Suppressor macrophage (primary cell): ENCODE data around the gene MYLK2.

Experiments
- DNase-seq, 4 experiments: peaks; one replicate each; pipeline ENCODE4 v3.0.0-alpha.2; 2020 to 2022

The MYLK2 gene

GRCh38 chr20:31858760-31859083 lies 39.6 kb downstream of the MYLK2 start:
- no peak for DNase-seq

DNA sequence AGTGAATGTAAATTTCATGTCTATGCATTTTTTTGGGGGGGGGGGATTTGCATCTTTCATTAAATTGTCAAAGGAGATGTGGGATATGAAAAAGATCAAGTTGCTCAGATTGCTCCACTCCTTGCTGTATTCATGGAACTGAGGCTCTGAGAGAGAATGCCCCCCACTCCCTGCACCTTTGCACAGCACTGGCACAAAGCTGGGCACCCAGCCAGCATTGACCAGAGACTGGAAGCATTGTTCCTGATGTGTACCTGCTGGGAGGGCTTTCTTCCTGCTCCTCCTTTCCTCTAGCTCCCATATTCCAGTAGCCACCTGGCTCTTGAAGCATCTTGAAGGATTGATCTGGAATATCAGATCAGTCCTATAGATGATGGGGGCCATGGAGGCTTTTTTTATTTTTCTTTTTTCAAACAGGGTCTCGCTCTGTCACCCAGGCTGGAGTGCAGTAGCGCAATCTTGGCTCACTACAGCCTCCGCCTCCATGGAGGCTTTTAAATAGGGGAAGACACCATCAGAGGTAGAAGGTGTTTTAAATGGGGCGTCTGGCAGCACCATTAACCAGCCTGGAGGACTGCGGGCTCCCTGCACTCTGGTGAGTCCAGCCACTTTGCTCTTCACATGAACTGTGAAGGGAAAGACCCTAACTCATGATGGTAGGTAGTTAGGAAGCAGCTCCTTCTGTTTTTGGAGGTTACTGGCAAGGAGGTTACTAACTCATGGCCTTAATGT lies 40.3 kb downstream of the MYLK2 start:
- no peak for DNase-seq

DNA sequence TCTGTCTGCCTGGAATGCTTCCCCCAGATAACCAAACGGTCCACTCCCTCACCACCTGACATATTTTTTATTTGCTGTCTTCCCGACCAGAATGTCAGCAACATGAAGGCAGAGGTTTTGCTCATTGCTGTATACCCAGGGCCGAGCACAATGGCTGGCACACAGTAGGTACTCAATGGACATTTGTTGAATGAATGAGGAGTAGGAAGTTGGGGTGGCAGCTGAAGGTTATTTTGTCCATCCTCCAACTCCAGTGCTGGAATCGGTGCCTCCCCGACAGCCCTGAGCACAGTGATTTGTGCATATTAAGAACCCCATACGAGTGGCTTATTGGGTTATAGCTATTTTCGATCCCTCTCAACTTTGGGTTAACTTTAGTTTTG lies 40.8 kb downstream of the MYLK2 start:
- DNase-seq = no peak

DNA sequence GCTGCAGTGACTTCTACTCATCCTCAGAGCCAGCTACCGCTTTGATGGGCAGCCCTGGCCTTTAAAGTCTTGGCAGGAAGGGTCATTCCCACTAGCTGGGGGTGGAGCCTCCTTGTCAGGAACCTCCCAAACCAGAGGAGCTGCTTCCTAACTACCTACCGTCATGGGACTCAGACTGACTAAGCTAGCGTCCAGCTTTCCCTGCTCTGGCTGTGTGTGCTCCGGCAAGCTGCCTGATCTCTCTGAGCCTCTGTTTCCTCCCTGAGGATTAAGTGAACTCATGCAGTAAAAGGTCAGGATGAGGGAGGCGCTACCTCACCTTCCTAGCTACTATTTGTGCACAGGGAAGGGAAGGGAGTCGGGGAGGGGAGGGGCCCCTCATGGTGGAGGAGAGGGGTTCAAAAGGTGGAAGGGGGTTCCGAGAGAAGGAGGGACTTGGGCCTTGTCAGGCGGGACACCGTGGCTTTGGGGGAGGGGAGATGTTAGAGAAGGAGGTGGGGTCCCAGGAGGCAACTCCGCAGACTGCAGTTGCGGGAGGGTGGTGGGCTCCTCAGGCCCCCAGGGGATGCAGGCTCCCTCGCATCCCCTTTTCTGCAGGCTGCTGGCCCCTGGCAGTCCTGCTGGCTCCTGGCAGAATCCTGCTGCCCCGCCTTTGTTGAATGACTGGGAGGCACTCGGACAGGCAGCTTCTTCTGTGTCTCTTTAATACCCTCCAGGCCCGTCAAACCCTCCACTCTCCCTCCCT lies 41.4 kb downstream of the MYLK2 start:
- peak in 1 of 4 experiments; percentile 18 for DNase-seq

- no peak for DNase-seq
These were observed 41.9 kb downstream of the MYLK2 start for GRCh38 chr20:31861135-31861384.

- DNase-seq = peak; percentile 55 to 85 (median 72)
These were observed 42.4 kb downstream of the MYLK2 start for GRCh38 chr20:31861385-31862156.

DNA sequence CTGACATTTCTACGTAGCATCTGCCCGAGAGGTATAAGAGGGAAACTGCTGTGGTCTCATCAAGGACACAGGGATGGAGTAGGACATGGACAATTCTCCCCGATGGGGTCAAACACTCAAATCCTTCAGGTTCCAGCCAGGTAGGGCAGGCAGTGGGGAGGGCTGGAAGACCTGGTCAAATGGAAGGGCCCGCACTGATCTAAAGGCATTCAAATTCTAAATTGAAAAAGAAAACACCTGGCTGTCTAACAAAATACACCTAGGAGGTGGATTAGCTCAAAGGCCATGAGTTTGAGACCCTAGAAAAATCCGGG lies 43.0 kb downstream of the MYLK2 start:
- no peak for DNase-seq

DNA sequence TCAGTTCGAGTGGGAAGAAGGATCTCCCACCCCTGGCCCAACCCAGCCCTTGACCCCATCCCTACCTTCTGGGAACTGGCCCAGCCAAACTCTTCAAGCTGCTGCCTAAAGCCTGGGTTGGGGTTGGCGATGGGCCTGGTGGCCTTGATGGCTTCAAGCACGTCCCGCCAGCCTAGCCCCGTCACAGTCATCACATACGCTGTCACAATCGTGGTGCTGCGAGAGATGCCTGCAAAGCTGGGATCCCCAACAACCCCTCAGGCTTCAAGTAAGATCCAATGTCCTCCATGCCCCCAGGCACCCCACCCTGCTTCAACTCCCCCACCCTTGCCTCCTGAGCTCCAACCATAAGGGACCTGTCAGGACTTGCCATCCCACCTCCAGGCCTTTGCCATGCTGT lies 43.4 kb downstream of the MYLK2 start:
- no peak for DNase-seq

- no peak for DNase-seq
These were observed 44.3 kb downstream of the MYLK2 start for GRCh38 chr20:31863296-31864085.

GRCh38 chr20:31864521-31865400 lies 45.6 kb downstream of the MYLK2 start:
- no peak for DNase-seq

- no peak for DNase-seq
These were observed 47.1 kb downstream of the MYLK2 start for GRCh38 chr20:31866221-31866620.

GRCh38 chr20:31868853-31869672 lies 49.9 kb downstream of the MYLK2 start:
- DNase-seq = peak in 1 of 4 experiments; percentile 16

GRCh38 chr20:31869673-31869941 lies 50.5 kb downstream of the MYLK2 start:
- no peak for DNase-seq

DNA sequence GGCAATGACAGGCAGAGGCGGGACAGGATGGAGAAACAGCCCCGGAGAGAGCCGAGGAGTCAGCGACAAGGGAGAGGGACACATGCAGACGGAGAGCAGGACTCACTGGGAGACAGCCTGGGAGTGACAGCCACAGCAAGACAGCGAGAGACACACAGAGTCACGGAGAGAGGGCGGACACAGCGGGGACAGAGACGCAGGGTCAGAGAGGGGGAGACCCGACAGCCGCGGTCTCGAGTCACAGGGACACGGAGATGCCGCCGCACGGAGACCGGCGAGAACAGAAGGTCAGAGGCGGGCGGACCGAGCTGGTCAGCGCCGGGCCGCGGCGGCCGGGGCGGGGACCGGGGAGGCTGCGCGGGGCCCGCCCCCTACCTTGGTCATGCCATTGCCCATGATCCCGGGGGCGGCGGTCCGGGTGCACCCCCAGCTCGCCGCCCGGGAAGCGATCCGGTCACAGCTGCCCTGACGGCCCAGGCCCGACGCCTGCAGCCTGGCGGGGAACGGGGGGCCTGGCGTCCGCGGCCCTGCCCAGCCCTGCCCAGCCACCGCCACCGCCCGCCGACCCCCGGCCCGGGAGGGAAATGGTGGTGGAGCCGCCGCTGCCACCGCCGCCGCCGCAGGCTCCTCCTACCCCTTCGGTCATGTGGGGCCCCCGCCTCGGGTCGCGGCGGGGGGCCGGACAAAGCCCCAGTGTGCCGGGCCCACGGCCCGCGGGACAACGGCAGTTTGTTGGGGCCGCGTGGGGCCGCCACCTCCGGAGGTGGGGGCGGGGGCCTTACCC lies 51.0 kb downstream of the MYLK2 start, which contains the start of the genes DUSP15 and TTLL9:
TSS of gene DUSP15 (minus strand) at position 586 of the 784 bp plus-strand sequence. CDS start at position 396, 190 bp downstream.
TSS of gene TTLL9 (plus strand) at position 693 of the 784 bp plus-strand sequence. CDS start 493 bp downstream, outside the sequence.
- peak in 3 of 4 experiments; percentile 42 to 68 (median 47) for DNase-seq

DNA sequence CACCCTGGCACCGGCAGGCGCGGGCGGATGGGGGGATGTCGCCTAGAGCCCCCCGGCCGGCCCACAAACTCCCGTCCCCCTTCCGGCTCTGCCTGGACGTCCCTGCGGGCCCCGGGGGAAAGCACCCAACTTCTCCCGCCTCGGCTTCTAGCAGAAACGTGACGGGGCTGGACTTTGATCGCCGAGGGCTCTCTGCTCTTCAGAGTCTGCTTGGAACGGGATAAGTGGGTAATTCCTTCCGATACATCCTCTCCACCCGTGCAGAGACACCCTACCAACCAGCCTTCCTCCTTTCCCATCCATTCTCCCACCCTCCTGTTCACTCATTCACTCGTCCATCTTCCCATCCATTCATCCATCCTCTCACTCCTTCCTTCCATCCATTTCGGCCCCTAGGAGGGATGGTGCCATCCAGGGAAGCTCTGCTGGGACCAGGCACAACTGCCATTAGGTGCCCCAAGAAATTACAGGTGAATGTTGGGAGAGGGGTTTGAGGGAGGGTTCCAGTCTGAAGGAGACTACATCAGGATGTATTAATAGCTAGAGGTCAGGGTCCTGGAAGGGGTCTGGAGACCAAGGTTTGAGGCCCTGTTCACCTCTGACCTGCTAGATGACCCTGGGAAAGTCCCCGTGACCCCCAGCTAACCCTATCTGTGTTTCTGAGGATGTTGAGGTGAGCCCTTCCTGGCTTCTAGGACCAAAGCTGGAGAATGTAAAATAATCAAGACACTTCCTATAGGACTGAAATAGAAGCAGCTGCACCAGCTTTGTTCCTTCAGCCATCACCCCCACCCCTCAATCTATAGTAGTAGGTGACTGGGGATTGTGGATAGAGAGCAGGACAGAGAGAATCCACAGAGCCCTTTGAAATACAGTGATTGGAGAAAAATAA lies 51.8 kb downstream of the MYLK2 start:
- DNase-seq = peak in 1 of 4 experiments; percentile 17

DNA sequence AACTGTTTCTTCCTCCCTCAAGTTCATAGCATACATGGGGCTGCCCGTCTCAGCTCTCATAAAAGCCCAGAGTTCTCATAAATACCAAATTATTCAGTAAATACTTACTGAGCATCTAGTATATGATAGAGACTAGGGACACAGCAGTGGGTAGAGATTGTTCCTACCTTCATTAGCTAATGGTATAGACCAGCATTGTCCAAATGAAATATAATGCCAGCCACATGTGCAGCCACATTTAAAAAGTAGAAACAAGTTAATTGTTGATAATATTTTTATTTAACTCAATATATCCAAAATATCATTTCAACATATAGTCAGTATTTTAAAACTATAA lies 52.4 kb downstream of the MYLK2 start:
- no peak for DNase-seq

DNA sequence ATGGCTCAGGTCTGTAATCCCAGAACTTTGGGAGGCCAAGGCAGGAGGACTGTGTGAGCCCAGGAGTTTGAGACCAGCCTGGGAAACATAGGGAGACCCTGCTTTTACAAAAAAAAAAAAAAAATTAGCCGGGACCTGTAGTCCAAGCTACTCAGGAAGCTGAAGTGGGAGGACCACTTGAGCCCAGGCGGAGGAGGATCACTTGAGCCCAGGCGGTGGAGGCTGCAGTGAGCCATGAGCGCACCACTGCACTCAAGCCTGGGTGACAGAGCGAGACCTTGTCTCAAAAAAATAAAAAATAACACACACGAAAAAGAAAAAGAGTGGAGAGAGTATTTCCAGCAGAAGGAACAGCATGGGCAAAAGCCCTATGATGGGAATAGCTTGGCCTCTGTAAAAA lies 53.2 kb downstream of the MYLK2 start:
- DNase-seq = no peak

DNA sequence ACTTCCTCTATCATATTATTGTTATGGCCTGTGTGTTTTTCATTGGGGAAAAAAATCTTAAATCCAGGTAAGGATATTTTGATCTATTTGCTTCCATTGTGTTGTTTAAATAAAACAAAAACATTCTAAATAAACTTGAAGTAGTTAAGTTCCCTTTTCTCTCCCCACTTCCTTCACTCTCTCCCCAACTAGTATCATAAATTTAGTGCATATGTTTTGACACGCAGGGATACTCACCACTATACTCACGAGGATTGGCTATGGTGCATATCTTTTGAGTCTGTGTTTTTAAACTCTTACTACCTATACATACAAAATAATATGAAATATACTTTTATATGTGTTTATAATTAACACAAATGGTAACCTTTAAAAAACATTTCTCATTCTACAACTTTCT lies 56.5 kb downstream of the MYLK2 start:
- peak in 2 of 4 experiments; percentile 23 to 33 for DNase-seq

DNA sequence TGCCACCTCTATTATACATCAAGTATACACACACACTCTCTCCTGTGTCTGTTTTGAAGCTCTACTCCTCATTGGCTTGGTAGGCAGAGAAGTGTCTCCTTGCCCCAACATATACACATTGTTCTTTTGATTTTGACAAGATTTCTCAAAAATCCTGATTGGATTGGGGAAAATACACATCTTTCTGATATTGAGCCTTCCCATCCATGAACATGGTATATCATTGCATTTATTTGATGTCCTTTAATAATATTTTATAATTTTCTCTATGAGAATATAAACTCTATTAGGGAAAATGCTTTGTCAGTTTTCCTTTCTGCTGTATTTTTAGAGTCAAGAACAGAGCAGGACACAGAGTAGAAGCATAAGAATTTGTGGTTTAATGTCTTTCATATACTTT lies 58.5 kb downstream of the MYLK2 start:
- DNase-seq = no peak
